Adipose tissue (tissue), 3 donors: Measurements from ENCODE around the gene HSPA14. TPM values are rescaled to one million over a fixed set of nuclear protein-coding genes. Genes with fewer than 3 reads are reported as not detected.
A peak's percentile ranks its signal among the peaks of the same experiment; 100 is the strongest.
"Not testable (repeated sequence)": the region's sequence is repeated elsewhere in the genome, so short reads cannot be mapped to it uniquely, and the experiment has no call there.

Experiments
- H3K27ac ChIP-seq: one replicate; pipeline ENCODE4 v1.5.1; 2013; ENCODE audit warnings: low read depth, low read length
- WGBS, 3 donors: extraction: QIAGEN DNeasy Blood & Tissue Kit; methylation state at CpG; one replicate each; pipeline ENCODE4 v1.1.7; 2013; 5-methylcytosine and 5-hydroxymethylcytosine counted together
- polyA plus RNA-seq, 3 donors: library from polyadenylated mRNA; stranded (reverse); fragments of 200-250 nt; gene quantifications; one replicate each; pipeline ENCODE4 v1.2.3, GENCODE V29; 2013
- donor health status: healthy with polysubstance abuse.
- donor health status: Bipolar disorder and iron deficiency.
- donor health status: healthy.

Gene HSPA14
- 10 to 100 TPM in 1 of 3 donors, 1 to 10 TPM in 2; 5.3 to 11.1 (median 7.6) TPM for polyA plus RNA-seq

- peak within 1 kb of the TSS; percentile 82 for H3K27ac ChIP-seq
- 0% methylated on average over 71 to 72 of the region's 72 CpGs for WGBS, 3 donors
Observed at GRCh38 chr10:14837757-14838581, at the start of gene HSPA14, which contains the start of the genes CDNF and MSANTD7. Gene HSPA14 (plus strand): TSS chr10:14838306. CDS start chr10:14838403, 97 bp downstream. Gene CDNF (minus strand): TSS chr10:14838037. CDS start chr10:14837946, 91 bp downstream. Gene MSANTD7 (plus strand): TSS chr10:14838306. CDS start chr10:14842285, 3,979 bp downstream.

GRCh38 chr10:14798636-14799035 is 39.5 kb upstream of the HSPA14 start:
- WGBS, 3 donors, result 33 to 41% (median 37%) methylated on average over 5 of the region's 5 CpGs
- no peak overlapping the region for H3K27ac ChIP-seq

GRCh38 chr10:14800397-14800796 is 37.7 kb upstream of the HSPA14 start:
- 45 to 81% (median 68%) methylated on average over 1 of the region's 1 CpG for WGBS, 3 donors

GRCh38 chr10:14801723-14802122 is 36.4 kb upstream of the HSPA14 start:
- H3K27ac ChIP-seq, result no peak overlapping the region
- WGBS, 3 donors, result 47 to 59% (median 57%) methylated on average over 5 of the region's 5 CpGs

More at GRCh38 chr10:14800397-14800796, 37.7 kb upstream of the HSPA14 start:
- no peak overlapping the region for H3K27ac ChIP-seq

GRCh38 chr10:14803827-14804226 is 34.3 kb upstream of the HSPA14 start:
- WGBS, 3 donors, result 0 to 45% (median 45%) methylated on average over 1 of the region's 1 CpG
- no peak overlapping the region for H3K27ac ChIP-seq

- 79 to 83% (median 81%) methylated on average over 3 of the region's 3 CpGs for WGBS, 3 donors
- no peak overlapping the region for H3K27ac ChIP-seq
Observed at GRCh38 chr10:14806318-14806717, 31.8 kb upstream of the HSPA14 start.

GRCh38 chr10:14810969-14811953 is 26.8 kb upstream of the HSPA14 start:
- H3K27ac ChIP-seq, result no peak overlapping the region
- 62 to 83% (median 79%) methylated on average over 9 of the region's 9 CpGs for WGBS, 3 donors

- H3K27ac ChIP-seq, result no peak overlapping the region
- WGBS, 3 donors, result 92 to 96% (median 93%) methylated on average over 3 of the region's 3 CpGs
Observed at GRCh38 chr10:14812271-14812670, 25.8 kb upstream of the HSPA14 start.

- 79 to 85% (median 81%) methylated on average over 6 of the region's 6 CpGs for WGBS, 3 donors
- H3K27ac ChIP-seq, result no peak overlapping the region
Observed at GRCh38 chr10:14815681-14816080, 22.4 kb upstream of the HSPA14 start.

- WGBS, 3 donors, result 95 to 96% (median 96%) methylated on average over 6 to 7 of the region's 7 CpGs
Observed at GRCh38 chr10:14816717-14817116, 21.4 kb upstream of the HSPA14 start.

GRCh38 chr10:14820010-14820774 is 17.9 kb upstream of the HSPA14 start:
- 87 to 97% (median 92%) methylated on average over 10 of the region's 10 CpGs for WGBS, 3 donors
- no peak overlapping the region for H3K27ac ChIP-seq

More at GRCh38 chr10:14816717-14817116, 21.4 kb upstream of the HSPA14 start:
- H3K27ac ChIP-seq, result not testable (repeated sequence)

- WGBS, 3 donors, result 83 to 99% (median 87%) methylated on average over 5 of the region's 5 CpGs
- H3K27ac ChIP-seq, result no peak overlapping the region
Observed at GRCh38 chr10:14820775-14821154, 17.3 kb upstream of the HSPA14 start.

GRCh38 chr10:14821635-14822375 is 16.3 kb upstream of the HSPA14 start:
- H3K27ac ChIP-seq, result no peak overlapping the region
- WGBS, 3 donors, result 74 to 84% (median 75%) methylated on average over 6 of the region's 6 CpGs

- no peak overlapping the region for H3K27ac ChIP-seq
- WGBS, 3 donors, result 31 to 35% (median 32%) methylated on average over 3 of the region's 3 CpGs
Observed at GRCh38 chr10:14822879-14823755, 15.0 kb upstream of the HSPA14 start.

- no peak overlapping the region for H3K27ac ChIP-seq
- WGBS, 3 donors, result 88 to 94% (median 92%) methylated on average over 3 of the region's 3 CpGs
Observed at GRCh38 chr10:14823966-14824365, 14.1 kb upstream of the HSPA14 start.

GRCh38 chr10:14826076-14826829 is 11.9 kb upstream of the HSPA14 start:
- no peak overlapping the region for H3K27ac ChIP-seq
- 31 to 69% (median 43%) methylated on average over 1 of the region's 1 CpG for WGBS, 3 donors
